Type B pancreatic cell (in vitro differentiated cells): ENCODE results near the gene SERINC4. TPM values are rescaled to one million over a fixed set of nuclear protein-coding genes. Genes with fewer than 3 reads are reported as not detected.
"Not testable (repeated sequence)": the region's sequence is repeated elsewhere in the genome, so short reads cannot be mapped to it uniquely, and the experiment has no call there.

Source experiments
- DNase-seq: peaks from one replicate; pipeline ENCODE4 v3.0.0; 2021; ENCODE audit warnings: mixed read lengths; ENCODE audit not compliant: unreplicated experiment; ENCODE audit errors: extremely low spot score
- H3K27ac Mint-ChIP-seq: 2 replicates; pipeline ENCODE4 v1.8.0; 2021; ENCODE audit warnings: mild to moderate bottlenecking, mixed read lengths
- H3K27me3 Mint-ChIP-seq: 2 replicates; pipeline ENCODE4 v1.8.0; 2021; ENCODE audit warnings: mixed read lengths
- H3K36me3 Mint-ChIP-seq: 2 replicates; pipeline ENCODE4 v1.8.0; 2021; ENCODE audit warnings: mixed read lengths
- H3K4me1 Mint-ChIP-seq: one replicate; pipeline ENCODE4 v1.8.0; 2021; ENCODE audit warnings: mixed read lengths; ENCODE audit not compliant: unreplicated experiment
- H3K4me3 Mint-ChIP-seq: 2 replicates; pipeline ENCODE4 v1.8.0; 2021; ENCODE audit warnings: mild to moderate bottlenecking, mixed read lengths
- H3K9me3 Mint-ChIP-seq: 2 replicates; pipeline ENCODE4 v1.8.0; 2021; ENCODE audit warnings: mixed read lengths
- total RNA-seq: library from RNA; stranded (reverse); gene quantifications from 2 replicates; pipeline ENCODE4 v1.2.1, GENCODE V29; 2021; ENCODE audit warnings: low replicate concordance
- TF ChIP-seq, protein P1 (sequence below): fragments of 200-600 bp; sonication (generic); conservative IDR thresholded peaks from 2 replicates; pipeline ENCODE4 v1.5.0; 2021; ENCODE audit warnings: antibody characterized with exemption, mild to moderate bottlenecking

The SERINC4 gene
- total RNA-seq, 1 donor from 2014 or later: 0.17 TPM

DNA sequence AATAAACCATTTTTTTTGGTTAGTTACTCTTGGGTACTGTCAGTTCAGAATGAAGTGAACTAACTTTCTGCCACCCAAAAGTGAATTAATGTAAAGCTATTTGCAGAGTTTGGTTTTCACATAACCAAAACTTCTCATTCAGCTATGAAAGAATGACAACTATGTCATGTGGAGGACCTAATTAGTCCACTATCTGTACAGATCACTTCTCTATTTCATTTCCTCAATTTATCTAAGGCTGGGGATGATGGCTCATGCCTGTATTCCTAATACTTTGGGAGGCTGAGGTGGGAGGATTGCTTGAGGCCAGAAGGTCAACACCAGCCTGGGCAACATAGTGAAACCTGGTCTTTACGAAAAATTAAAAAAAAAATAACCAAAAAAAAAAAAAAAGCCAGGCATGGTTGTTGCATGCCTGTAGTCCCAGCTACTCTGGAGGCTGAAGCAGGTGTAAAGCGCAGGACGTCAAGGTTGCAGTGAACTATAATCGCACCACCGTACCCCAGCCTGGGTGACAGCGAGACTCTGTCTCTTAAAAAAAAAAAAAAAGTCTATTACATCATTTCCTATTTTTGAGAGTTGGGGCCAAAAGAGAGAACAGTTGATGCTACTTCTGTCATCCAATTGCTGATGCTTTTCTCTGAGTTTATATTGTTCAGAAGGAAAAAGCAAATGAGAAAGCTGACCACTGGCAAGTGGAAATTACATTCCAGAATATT is 9.1 kb upstream of the SERINC4 start:
- TF ChIP-seq, protein P1, sequence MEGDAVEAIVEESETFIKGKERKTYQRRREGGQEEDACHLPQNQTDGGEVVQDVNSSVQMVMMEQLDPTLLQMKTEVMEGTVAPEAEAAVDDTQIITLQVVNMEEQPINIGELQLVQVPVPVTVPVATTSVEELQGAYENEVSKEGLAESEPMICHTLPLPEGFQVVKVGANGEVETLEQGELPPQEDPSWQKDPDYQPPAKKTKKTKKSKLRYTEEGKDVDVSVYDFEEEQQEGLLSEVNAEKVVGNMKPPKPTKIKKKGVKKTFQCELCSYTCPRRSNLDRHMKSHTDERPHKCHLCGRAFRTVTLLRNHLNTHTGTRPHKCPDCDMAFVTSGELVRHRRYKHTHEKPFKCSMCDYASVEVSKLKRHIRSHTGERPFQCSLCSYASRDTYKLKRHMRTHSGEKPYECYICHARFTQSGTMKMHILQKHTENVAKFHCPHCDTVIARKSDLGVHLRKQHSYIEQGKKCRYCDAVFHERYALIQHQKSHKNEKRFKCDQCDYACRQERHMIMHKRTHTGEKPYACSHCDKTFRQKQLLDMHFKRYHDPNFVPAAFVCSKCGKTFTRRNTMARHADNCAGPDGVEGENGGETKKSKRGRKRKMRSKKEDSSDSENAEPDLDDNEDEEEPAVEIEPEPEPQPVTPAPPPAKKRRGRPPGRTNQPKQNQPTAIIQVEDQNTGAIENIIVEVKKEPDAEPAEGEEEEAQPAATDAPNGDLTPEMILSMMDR: no peak
- Mint-ChIP-seq H3K36me3 (peaks cover 34% of the 10 kb centered on the region), H3K4me1 (no peaks in the 10 kb centered on the region), H3K9me3 (no peaks in the 10 kb centered on the region), H3K4me3 (no peak overlapping the region), H3K27ac (no peak overlapping the region), H3K27me3 (no peaks in the 10 kb centered on the region)
- no peak for DNase-seq

DNA sequence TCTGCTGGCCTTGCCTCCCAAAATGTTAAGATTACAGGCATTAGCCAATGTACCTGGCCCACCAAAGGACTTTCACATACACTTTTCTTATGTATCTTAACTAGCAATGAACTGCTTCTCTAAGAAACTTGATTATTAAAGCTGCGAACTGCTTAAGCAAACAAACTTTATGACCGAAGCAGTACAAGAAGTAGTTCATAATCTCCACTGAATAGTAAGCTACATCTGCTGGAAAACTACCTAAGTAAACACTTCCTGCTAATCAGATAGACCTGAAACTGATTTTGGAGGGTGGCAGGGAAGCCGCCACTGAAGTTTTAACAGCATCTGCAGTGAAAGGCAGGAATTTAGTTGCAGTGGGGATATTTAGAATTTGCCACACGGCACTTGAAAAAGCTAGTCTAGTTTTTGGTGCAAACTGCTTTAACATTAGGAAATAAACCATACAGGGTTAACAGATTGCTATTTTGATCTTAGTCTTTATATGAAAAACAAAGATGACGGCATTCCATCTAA is 8.5 kb upstream of the SERINC4 start:
- no peaks in the 10 kb centered on the region for H3K4me1 Mint-ChIP-seq
- H3K36me3 Mint-ChIP-seq: peaks cover 34% of the 10 kb centered on the region
- TF ChIP-seq, protein P1: no peak
- H3K4me3 Mint-ChIP-seq: no peak overlapping the region
- H3K27ac Mint-ChIP-seq: no peak overlapping the region
- DNase-seq: no peak
- H3K27me3 Mint-ChIP-seq: no peaks in the 10 kb centered on the region
- no peaks in the 10 kb centered on the region for H3K9me3 Mint-ChIP-seq

DNA sequence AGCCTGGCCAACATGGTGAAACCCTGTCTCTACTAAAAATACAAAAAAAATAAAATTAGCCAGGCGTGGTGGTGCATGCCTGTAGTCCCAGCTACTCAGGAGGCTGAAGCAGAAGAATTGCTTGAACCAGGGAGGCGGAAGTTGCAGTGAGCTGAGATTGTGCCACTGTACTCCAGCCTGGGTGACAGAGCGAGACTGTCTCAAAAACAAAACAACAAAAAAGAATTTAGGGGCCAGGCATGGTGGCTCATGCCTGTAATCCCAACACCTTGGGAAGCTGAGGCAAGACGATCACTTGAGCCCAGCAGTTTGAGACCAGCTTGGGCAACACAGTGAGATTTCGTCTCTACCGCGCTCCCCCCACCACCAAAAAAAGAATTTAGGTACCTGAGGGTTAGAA is 2.7 kb upstream of the SERINC4 start:
- not testable (repeated sequence) for H3K27ac Mint-ChIP-seq, DNase-seq, H3K9me3 Mint-ChIP-seq, H3K4me3 Mint-ChIP-seq, H3K27me3 Mint-ChIP-seq
- Mint-ChIP-seq H3K4me1 (peaks cover 37% of the 10 kb centered on the region), H3K36me3 (peaks cover 41% of the 10 kb centered on the region)

DNA sequence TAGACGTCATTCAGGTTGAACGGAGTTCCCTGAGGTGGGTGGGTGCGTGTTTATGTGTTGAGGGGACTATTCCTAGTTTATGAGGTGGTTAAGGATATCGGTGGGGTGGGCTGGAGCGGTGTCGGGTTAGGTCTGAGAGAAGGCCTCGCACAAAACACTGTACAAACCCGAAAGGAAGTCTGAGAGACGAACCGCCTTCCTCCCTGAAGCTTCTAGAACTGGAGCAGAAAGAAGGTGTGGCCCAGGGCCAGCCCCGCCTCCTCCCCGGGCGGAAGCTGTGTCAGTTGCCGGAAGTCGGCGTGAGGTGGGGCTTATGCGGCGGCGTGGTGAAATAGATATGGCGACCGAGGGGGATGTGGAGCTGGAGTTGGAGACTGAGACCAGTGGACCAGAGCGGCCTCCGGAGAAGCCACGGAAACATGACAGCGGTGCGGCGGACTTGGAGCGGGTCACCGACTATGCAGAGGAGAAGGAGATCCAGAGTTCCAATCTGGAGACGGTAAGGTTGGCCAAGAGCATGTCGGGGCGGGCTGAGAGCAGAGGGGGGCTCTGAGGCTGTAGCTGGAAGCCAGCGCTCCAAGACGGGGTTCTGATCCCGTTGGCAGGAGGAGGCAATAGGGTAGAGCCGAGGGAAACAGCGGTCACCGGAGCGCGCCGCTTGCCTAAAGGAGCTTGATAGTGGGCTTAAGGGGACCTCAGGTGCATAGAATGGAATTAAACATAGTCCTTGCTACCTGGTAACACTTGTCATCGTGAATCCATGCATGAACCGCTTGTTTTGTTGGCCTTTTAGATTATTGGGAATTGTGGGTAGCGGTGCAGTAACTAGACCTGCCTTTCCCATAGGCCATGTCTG is 494 bp upstream of the SERINC4 start, which contains the start of gene HYPK:
Gene HYPK (plus strand): TSS at position 314 of the 856 bp plus-strand sequence. CDS start 24 bp downstream, at position 338.
- TF ChIP-seq, protein P1: no peak
- H3K4me1 Mint-ChIP-seq: peaks cover 48% of the 10 kb centered on the region
- H3K9me3 Mint-ChIP-seq: no peaks in the 10 kb centered on the region
- H3K27ac Mint-ChIP-seq: peak within 1 kb of the TSS; percentile 95
- H3K27me3 Mint-ChIP-seq: no peaks in the 10 kb centered on the region
- peak within 1 kb of the TSS; percentile 100 for H3K4me3 Mint-ChIP-seq
- peak; percentile 90 for DNase-seq
- H3K36me3 Mint-ChIP-seq: peaks cover 44% of the 10 kb centered on the region

DNA sequence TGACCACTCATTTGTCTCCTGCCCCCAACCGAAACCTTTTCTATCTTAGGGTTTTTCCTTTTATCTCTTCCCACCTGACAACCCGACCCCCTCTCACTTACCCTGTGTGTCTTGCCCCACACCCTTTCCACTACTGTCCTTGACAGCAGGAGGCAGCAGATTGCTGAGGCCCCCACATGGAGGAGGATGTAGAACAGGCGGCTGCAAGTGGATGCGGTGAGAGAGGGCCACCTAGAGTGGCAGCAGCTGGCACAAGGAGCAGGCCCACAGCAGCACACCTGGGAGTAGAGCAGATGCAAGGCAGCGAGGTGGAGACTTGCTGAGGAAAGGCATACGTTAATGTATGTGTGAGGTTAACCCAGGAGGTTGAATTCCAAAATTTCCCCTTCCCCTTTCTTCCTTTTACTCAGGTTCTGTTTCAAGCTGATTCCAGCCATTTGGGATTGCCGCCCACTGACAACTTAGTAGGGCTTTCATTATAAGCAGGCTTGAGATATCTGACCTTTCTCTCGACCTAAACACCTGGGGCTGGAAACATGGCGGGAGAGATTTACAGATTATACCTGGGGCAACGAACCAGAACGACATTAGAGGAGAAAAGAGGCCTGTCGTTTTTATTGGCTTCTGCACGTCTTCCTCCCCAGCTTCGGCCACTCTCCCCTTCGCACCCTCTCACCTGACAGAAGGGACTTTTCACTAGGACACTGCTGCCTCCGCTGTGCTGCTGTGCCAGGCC is 643 bp downstream of the SERINC4 start:
- peak overlapping the region; percentile 66 for H3K4me3 Mint-ChIP-seq
- H3K9me3 Mint-ChIP-seq: no peaks in the 10 kb centered on the region
- H3K4me1 Mint-ChIP-seq: peaks cover 51% of the 10 kb centered on the region
- H3K27ac Mint-ChIP-seq: peak overlapping the region; percentile 92
- TF ChIP-seq, protein P1: no peak
- H3K36me3 Mint-ChIP-seq: peaks cover 49% of the 10 kb centered on the region
- no peak for DNase-seq
- no peaks in the 10 kb centered on the region for H3K27me3 Mint-ChIP-seq
